HEK293 (cell line): ENCODE results near the gene GPR33.

Experiments used
- CTCF ChIA-PET: fragments of 350-600 bp; formaldehyde crosslinking; extraction: SDS; loops from one replicate; lab custom pipeline; 2021; ENCODE audit warnings: antibody characterized with exemption; lab: Yijun Ruan, JAX
- POLR2A ChIA-PET: fragments of 300-600 bp; formaldehyde crosslinking; extraction: SDS; loops from one replicate; lab custom pipeline; 2020; ENCODE audit warnings: antibody characterized with exemption, inconsistent platforms; lab: Yijun Ruan, JAX
- H3K27ac ChIP-seq: fragments of 200-500 bp; sonication (Bioruptor generic); 2 replicates; pipeline ENCODE4 v1.5.1; 2014; ENCODE audit warnings: low read depth, low read length, control low read depth, inconsistent platforms; ENCODE audit errors: extremely low read depth
- H3K36me3 ChIP-seq, 2 experiments: fragments of 200-500 bp in 1 of 2; sonication (Bioruptor generic) in 1 of 2; 1 replicate in 1 of 2; 2 replicates in 1 of 2; pipeline ENCODE4 v1.5.1; 2014 to 2017; ENCODE audit warnings: inconsistent platforms in 2 of 2, low read length in 2 of 2; ENCODE audit not compliant: control insufficient read depth in 2 of 2, insufficient read depth in 1 of 2
- H3K4me1 ChIP-seq: fragments of 200-500 bp; sonication (Bioruptor generic); 2 replicates; pipeline ENCODE4 v1.5.1; 2014; ENCODE audit warnings: mild to moderate bottlenecking, low read length, inconsistent platforms; ENCODE audit not compliant: control insufficient read depth, insufficient read depth
- H3K4me3 ChIP-seq: 2 replicates; pipeline ENCODE4 v1.5.1; 2011; ENCODE audit warnings: low read depth, mild to moderate bottlenecking, control low read depth, low read length, moderate library complexity
- H3K9me3 ChIP-seq: fragments of 200-500 bp; sonication (Bioruptor generic); 2 replicates; pipeline ENCODE4 v1.5.1; 2014; ENCODE audit warnings: low read depth, low read length, inconsistent platforms; ENCODE audit not compliant: control insufficient read depth, insufficient read depth
- GLIS1 ChIP-seq: fragments of 450-650 bp; formaldehyde crosslinking; IDR thresholded peaks from 2 replicates; pipeline ENCODE4 v1.5.1; 2016; ENCODE audit warnings: missing biosample characterization, missing genetic modification characterization
- HOXD13 ChIP-seq: sonication (generic); formaldehyde crosslinking; IDR thresholded peaks from 2 replicates; pipeline ENCODE4 v1.8.0; 2022; ENCODE audit warnings: missing genetic modification reagents, borderline replicate concordance
- IKZF3 ChIP-seq: fragments of 450-650 bp; IDR thresholded peaks from 2 replicates; pipeline ENCODE4 v1.5.0; 2018; ENCODE audit warnings: missing biosample characterization, mild to moderate bottlenecking, missing genetic modification characterization, moderate library complexity
- KLF1 ChIP-seq: fragments of 450-650 bp; formaldehyde crosslinking; IDR thresholded peaks from 2 replicates; pipeline ENCODE4 v1.5.1; 2016; ENCODE audit warnings: missing biosample characterization, missing genetic modification characterization
- OSR2 ChIP-seq: fragments of 450-650 bp; formaldehyde crosslinking; IDR thresholded peaks from 2 replicates; pipeline ENCODE4 v1.5.1; 2016; ENCODE audit warnings: missing biosample characterization, missing genetic modification characterization
- REPIN1 ChIP-seq: fragments of 450-650 bp; formaldehyde crosslinking; IDR thresholded peaks from 2 replicates; pipeline ENCODE4 v1.5.1; 2017; ENCODE audit warnings: missing biosample characterization, missing genetic modification characterization, low read depth
- SP2 ChIP-seq: fragments of 450-650 bp; formaldehyde crosslinking; IDR thresholded peaks from 2 replicates; pipeline ENCODE4 v1.5.1; 2016; ENCODE audit warnings: missing biosample characterization, missing genetic modification characterization
- TRIM28 ChIP-seq: IDR thresholded peaks from 2 replicates; pipeline ENCODE4 v1.6.1; 2011; ENCODE audit warnings: low read length, control low read depth, borderline replicate concordance
- ZBTB7A ChIP-seq: fragments of 450-650 bp; formaldehyde crosslinking; IDR thresholded peaks from 2 replicates; pipeline ENCODE4 v1.5.1; 2016; ENCODE audit warnings: low read depth, missing biosample characterization, missing genetic modification characterization
- ZNF155 ChIP-seq: fragments of 450-650 bp; formaldehyde crosslinking; IDR thresholded peaks from 2 replicates; pipeline ENCODE4 v1.5.1; 2016; ENCODE audit warnings: missing biosample characterization, missing genetic modification characterization
- ZNF174 ChIP-seq: fragments of 450-650 bp; formaldehyde crosslinking; IDR thresholded peaks from 2 replicates; pipeline ENCODE4 v1.5.0; 2017; ENCODE audit warnings: missing biosample characterization, mild to moderate bottlenecking, missing genetic modification characterization
- ZNF202 ChIP-seq: fragments of 450-650 bp; formaldehyde crosslinking; IDR thresholded peaks from 2 replicates; pipeline ENCODE4 v1.5.1; 2016; ENCODE audit warnings: missing biosample characterization, missing genetic modification characterization, borderline replicate concordance
- ZNF266 ChIP-seq: fragments of 450-650 bp; formaldehyde crosslinking; IDR thresholded peaks from 2 replicates; pipeline ENCODE4 v1.5.1; 2016; ENCODE audit warnings: missing biosample characterization, missing genetic modification characterization, low read depth
- ZNF292 ChIP-seq: fragments of 450-650 bp; formaldehyde crosslinking; IDR thresholded peaks from 2 replicates; pipeline ENCODE4 v1.5.1; 2016; ENCODE audit warnings: low read depth, missing biosample characterization, missing genetic modification characterization, borderline replicate concordance
- ZNF341 ChIP-seq: fragments of 450-650 bp; formaldehyde crosslinking; IDR thresholded peaks from 2 replicates; pipeline ENCODE4; 2016; ENCODE audit warnings: low read depth, missing biosample characterization, missing genetic modification characterization
- ZNF394 ChIP-seq: fragments of 450-650 bp; formaldehyde crosslinking; IDR thresholded peaks from 2 replicates; pipeline ENCODE4 v1.5.1; 2016; ENCODE audit warnings: missing biosample characterization, missing genetic modification characterization, mild to moderate bottlenecking, moderate library complexity, borderline replicate concordance
- ZNF548 ChIP-seq: fragments of 450-650 bp; formaldehyde crosslinking; IDR thresholded peaks from 2 replicates; pipeline ENCODE4 v1.5.1; 2016; ENCODE audit warnings: missing biosample characterization, missing genetic modification characterization
- ZNF560 ChIP-seq: fragments of 450-650 bp; formaldehyde crosslinking; IDR thresholded peaks from 2 replicates; pipeline ENCODE4 v1.5.1; 2017; ENCODE audit warnings: missing biosample characterization, missing genetic modification characterization, borderline replicate concordance
- ZNF596 ChIP-seq: fragments of 450-650 bp; IDR thresholded peaks from 2 replicates; pipeline ENCODE4 v1.5.0; 2018; ENCODE audit warnings: missing biosample characterization, mild to moderate bottlenecking, missing genetic modification characterization, moderate library complexity
- ZNF626 ChIP-seq: fragments of 450-650 bp; sonication (Bioruptor Pico); formaldehyde crosslinking; IDR thresholded peaks from 2 replicates; pipeline ENCODE4 v1.5.1; 2018; ENCODE audit warnings: missing biosample characterization, missing genetic modification characterization, inconsistent platforms
- ZNF629 ChIP-seq: fragments of 450-650 bp; formaldehyde crosslinking; IDR thresholded peaks from 2 replicates; pipeline ENCODE4 v1.5.1; 2017; ENCODE audit warnings: missing biosample characterization, missing genetic modification characterization
- ZNF707 ChIP-seq: fragments of 450-650 bp; formaldehyde crosslinking; IDR thresholded peaks from 2 replicates; pipeline ENCODE4 v1.5.1; 2016; ENCODE audit warnings: missing biosample characterization, missing genetic modification characterization
- ZNF747 ChIP-seq: fragments of 450-650 bp; formaldehyde crosslinking; IDR thresholded peaks from 2 replicates; pipeline ENCODE4 v1.5.1; 2016; ENCODE audit warnings: missing biosample characterization, missing genetic modification characterization
- ZNF791 ChIP-seq: fragments of 450-650 bp; formaldehyde crosslinking; IDR thresholded peaks from 2 replicates; pipeline ENCODE4 v1.5.1; 2016; ENCODE audit warnings: missing biosample characterization, missing genetic modification characterization
- ZSCAN23 ChIP-seq: fragments of 450-650 bp; formaldehyde crosslinking; IDR thresholded peaks from 2 replicates; pipeline ENCODE4 v1.5.1; 2016; ENCODE audit warnings: missing biosample characterization, missing genetic modification characterization
- TF ChIP-seq, protein P1 (sequence below): fragments of 450-650 bp; formaldehyde crosslinking; IDR thresholded peaks from 2 replicates; pipeline ENCODE4 v1.5.1; 2016; ENCODE audit warnings: missing biosample characterization, missing genetic modification characterization
- TF ChIP-seq, protein P2 (sequence below): fragments of 450-650 bp; formaldehyde crosslinking; IDR thresholded peaks from 2 replicates; pipeline ENCODE4 v1.5.1; 2016; ENCODE audit warnings: missing biosample characterization, missing genetic modification characterization, borderline replicate concordance

Gene GPR33

GRCh38 chr14:31486764-31487163, 1.1 kb downstream of the GPR33 start:
- Histone ChIP-seq H3K4me1 (no peaks in the 10 kb centered on the region), H3K9me3 (no peaks in the 10 kb centered on the region), H3K27ac (no peak overlapping the region), H3K4me3 (no peak overlapping the region), H3K36me3 (no peaks in the 10 kb centered on the region)
- POLR2A ChIA-PET = no interaction called here
- TF ChIP-seq ZNF747 (tag by site-specific recombination) (no peak), ZNF629 (tag by site-specific recombination) (no peak), ZSCAN23 (tag by site-specific recombination) (no peak), SP2 (tag by site-specific recombination) (no peak), GLIS1 (tag by site-specific recombination) (no peak), ZBTB7A (tag by site-specific recombination) (no peak), REPIN1 (tag by site-specific recombination) (no peak), ZNF394 (tag by site-specific recombination) (no peak), ZNF548 (tag by site-specific recombination) (no peak), IKZF3 (tag by site-specific recombination) (no peak), ZNF155 (tag by site-specific recombination) (no peak)
- TF ChIP-seq, protein P1, sequence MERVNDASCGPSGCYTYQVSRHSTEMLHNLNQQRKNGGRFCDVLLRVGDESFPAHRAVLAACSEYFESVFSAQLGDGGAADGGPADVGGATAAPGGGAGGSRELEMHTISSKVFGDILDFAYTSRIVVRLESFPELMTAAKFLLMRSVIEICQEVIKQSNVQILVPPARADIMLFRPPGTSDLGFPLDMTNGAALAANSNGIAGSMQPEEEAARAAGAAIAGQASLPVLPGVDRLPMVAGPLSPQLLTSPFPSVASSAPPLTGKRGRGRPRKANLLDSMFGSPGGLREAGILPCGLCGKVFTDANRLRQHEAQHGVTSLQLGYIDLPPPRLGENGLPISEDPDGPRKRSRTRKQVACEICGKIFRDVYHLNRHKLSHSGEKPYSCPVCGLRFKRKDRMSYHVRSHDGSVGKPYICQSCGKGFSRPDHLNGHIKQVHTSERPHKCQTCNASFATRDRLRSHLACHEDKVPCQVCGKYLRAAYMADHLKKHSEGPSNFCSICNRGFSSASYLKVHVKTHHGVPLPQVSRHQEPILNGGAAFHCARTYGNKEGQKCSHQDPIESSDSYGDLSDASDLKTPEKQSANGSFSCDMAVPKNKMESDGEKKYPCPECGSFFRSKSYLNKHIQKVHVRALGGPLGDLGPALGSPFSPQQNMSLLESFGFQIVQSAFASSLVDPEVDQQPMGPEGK = no peak
- CTCF ChIA-PET = no interaction called here

GRCh38 chr14:31484754-31485153, 3.1 kb downstream of the GPR33 start:
- no peak overlapping the region for H3K4me3 ChIP-seq
- no peak for TF ChIP-seq ZNF341
- TF ChIP-seq ZNF202 = no peak

DNA sequence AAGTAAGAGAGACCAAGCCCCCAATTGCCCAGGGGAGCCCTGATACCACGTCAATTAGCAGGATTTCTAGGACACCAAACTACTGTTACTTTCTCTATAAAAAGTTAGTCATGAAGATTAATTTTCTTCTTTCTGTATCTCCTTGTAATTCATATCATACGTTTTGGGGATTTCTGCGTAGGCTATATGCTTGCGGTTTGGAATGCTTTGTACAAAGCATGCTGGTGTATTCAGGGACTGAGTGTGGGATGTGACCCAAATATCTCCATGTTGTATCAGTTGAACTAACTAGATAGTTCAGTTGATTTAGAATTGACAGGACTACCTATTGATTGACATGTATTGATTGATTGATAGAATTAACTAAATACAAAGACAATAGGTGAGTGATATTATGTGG, 7.7 kb downstream of the GPR33 start:
- H3K27ac ChIP-seq = no peak overlapping the region
- CTCF ChIA-PET = no interaction called here
- POLR2A ChIA-PET = no interaction called here
- H3K4me3 ChIP-seq = no peak overlapping the region
- H3K4me1 ChIP-seq = no peaks in the 10 kb centered on the region
- H3K36me3 ChIP-seq = no peaks in the 10 kb centered on the region
- TF ChIP-seq ZNF791 (tag by site-specific recombination) = no peak
- TF ChIP-seq ZNF626 (tag by site-specific recombination) = no peak
- TF ChIP-seq ZNF292 = no peak
- TF ChIP-seq ZNF596 (tag by site-specific recombination) = no peak
- no peak for TF ChIP-seq KLF1 (tag by site-specific recombination)
- TF ChIP-seq ZNF560 (tag by site-specific recombination) = no peak
- TF ChIP-seq ZNF266 = no peak
- TF ChIP-seq, protein P2, sequence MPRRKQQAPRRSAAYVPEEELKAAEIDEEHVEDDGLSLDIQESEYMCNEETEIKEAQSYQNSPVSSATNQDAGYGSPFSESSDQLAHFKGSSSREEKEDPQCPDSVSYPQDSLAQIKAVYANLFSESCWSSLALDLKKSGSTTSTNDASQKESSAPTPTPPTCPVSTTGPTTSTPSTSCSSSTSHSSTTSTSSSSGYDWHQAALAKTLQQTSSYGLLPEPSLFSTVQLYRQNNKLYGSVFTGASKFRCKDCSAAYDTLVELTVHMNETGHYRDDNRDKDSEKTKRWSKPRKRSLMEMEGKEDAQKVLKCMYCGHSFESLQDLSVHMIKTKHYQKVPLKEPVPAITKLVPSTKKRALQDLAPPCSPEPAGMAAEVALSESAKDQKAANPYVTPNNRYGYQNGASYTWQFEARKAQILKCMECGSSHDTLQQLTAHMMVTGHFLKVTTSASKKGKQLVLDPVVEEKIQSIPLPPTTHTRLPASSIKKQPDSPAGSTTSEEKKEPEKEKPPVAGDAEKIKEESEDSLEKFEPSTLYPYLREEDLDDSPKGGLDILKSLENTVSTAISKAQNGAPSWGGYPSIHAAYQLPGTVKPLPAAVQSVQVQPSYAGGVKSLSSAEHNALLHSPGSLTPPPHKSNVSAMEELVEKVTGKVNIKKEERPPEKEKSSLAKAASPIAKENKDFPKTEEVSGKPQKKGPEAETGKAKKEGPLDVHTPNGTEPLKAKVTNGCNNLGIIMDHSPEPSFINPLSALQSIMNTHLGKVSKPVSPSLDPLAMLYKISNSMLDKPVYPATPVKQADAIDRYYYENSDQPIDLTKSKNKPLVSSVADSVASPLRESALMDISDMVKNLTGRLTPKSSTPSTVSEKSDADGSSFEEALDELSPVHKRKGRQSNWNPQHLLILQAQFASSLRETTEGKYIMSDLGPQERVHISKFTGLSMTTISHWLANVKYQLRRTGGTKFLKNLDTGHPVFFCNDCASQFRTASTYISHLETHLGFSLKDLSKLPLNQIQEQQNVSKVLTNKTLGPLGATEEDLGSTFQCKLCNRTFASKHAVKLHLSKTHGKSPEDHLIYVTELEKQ (tag by site-specific recombination) = no peak
- no peak for TF ChIP-seq OSR2 (tag by site-specific recombination)
- TF ChIP-seq ZNF174 (tag by site-specific recombination) = no peak
- no peak for TF ChIP-seq HOXD13 (CRISPR knock-in tag)
- TF ChIP-seq ZBTB7A (tag by site-specific recombination) = no peak
- no peak for TF ChIP-seq ZNF707 (tag by site-specific recombination)
- no peak for TF ChIP-seq TRIM28
- H3K9me3 ChIP-seq = no peaks in the 10 kb centered on the region

More at GRCh38 chr14:31484754-31485153, 3.1 kb downstream of the GPR33 start:
- CTCF ChIA-PET = interaction anchor here (0.7 kb wide), 1 partner anchor 402 kb away, joined by 3 read pairs; no protein-coding TSS in a partner anchor
- no peak overlapping the region for H3K27ac ChIP-seq
- no peaks in the 10 kb centered on the region for H3K9me3 ChIP-seq
- H3K36me3 ChIP-seq = no peaks in the 10 kb centered on the region
- H3K4me1 ChIP-seq = no peaks in the 10 kb centered on the region
- POLR2A ChIA-PET = no interaction called here
